Measurements from ENCODE around the gene CDK8.
"Not testable (repeated sequence)": the region's sequence is repeated elsewhere in the genome, so short reads cannot be mapped to it uniquely, and the experiment has no call there.

The CDK8 gene

GRCh38 chr13:26295812-26296211 is 41.9 kb downstream of the CDK8 start:
- no peaks in the 10 kb centered on the region for H3K36me3 ChIP-seq (ENCODE audit: control insufficient read depth, insufficient read depth, low read length)

GRCh38 chr13:26299168-26299750 is 45.3 kb downstream of the CDK8 start:
- Histone ChIP-seq H3K9me3 (ENCODE audit: control insufficient read depth, insufficient read depth, low read length) (no peaks in the 10 kb centered on the region), H3K36me3 (ENCODE audit: control insufficient read depth, insufficient read depth, low read length) (no peaks in the 10 kb centered on the region), H3K4me1 (ENCODE audit: control insufficient read depth, insufficient read depth, low read length) (peaks cover 3% of the 10 kb centered on the region), H3K4me3 (ENCODE audit: low read depth, low read length) (no peak overlapping the region), H3K27me3 (ENCODE audit: control insufficient read depth, insufficient read depth, low read length) (no peaks in the 10 kb centered on the region), H3K9ac (ENCODE audit: low read depth, low read length) (no peak overlapping the region)

More at GRCh38 chr13:26295812-26296211, 41.9 kb downstream of the CDK8 start:
- Histone ChIP-seq H3K27me3 (ENCODE audit: control insufficient read depth, insufficient read depth, low read length) (no peaks in the 10 kb centered on the region), H3K4me1 (ENCODE audit: control insufficient read depth, insufficient read depth, low read length) (peaks cover 3% of the 10 kb centered on the region), H3K4me3 (ENCODE audit: low read depth, low read length) (no peak overlapping the region), H3K9ac (ENCODE audit: low read depth, low read length) (no peak overlapping the region), H3K9me3 (ENCODE audit: control insufficient read depth, insufficient read depth, low read length) (no peaks in the 10 kb centered on the region)

- Histone ChIP-seq H3K27me3 (ENCODE audit: control insufficient read depth, insufficient read depth, low read length) (no peaks in the 10 kb centered on the region), H3K4me3 (ENCODE audit: low read depth, low read length) (no peak overlapping the region), H3K36me3 (ENCODE audit: control insufficient read depth, insufficient read depth, low read length) (no peaks in the 10 kb centered on the region), H3K9me3 (ENCODE audit: control insufficient read depth, insufficient read depth, low read length) (no peaks in the 10 kb centered on the region), H3K9ac (ENCODE audit: low read depth, low read length) (no peak overlapping the region), H3K4me1 (ENCODE audit: control insufficient read depth, insufficient read depth, low read length) (peaks cover 3% of the 10 kb centered on the region)
These were observed 46.2 kb downstream of the CDK8 start for GRCh38 chr13:26300140-26300539.

GRCh38 chr13:26305676-26306075 is 51.7 kb downstream of the CDK8 start:
- no peak overlapping the region for H3K4me3 ChIP-seq (ENCODE audit: low read depth, low read length)
- no peak overlapping the region for H3K9ac ChIP-seq (ENCODE audit: low read depth, low read length)

GRCh38 chr13:26307701-26308100 is 53.8 kb downstream of the CDK8 start:
- Histone ChIP-seq H3K36me3 (ENCODE audit: control insufficient read depth, insufficient read depth, low read length) (no peaks in the 10 kb centered on the region), H3K27me3 (ENCODE audit: control insufficient read depth, insufficient read depth, low read length) (no peaks in the 10 kb centered on the region), H3K4me1 (ENCODE audit: control insufficient read depth, insufficient read depth, low read length) (no peaks in the 10 kb centered on the region), H3K9ac (ENCODE audit: low read depth, low read length) (no peak overlapping the region), H3K4me3 (ENCODE audit: low read depth, low read length) (no peak overlapping the region), H3K9me3 (ENCODE audit: control insufficient read depth, insufficient read depth, low read length) (no peaks in the 10 kb centered on the region)

More at GRCh38 chr13:26305676-26306075, 51.7 kb downstream of the CDK8 start:
- Histone ChIP-seq H3K36me3 (ENCODE audit: control insufficient read depth, insufficient read depth, low read length) (no peaks in the 10 kb centered on the region), H3K4me1 (ENCODE audit: control insufficient read depth, insufficient read depth, low read length) (no peaks in the 10 kb centered on the region), H3K9me3 (ENCODE audit: control insufficient read depth, insufficient read depth, low read length) (no peaks in the 10 kb centered on the region), H3K27me3 (ENCODE audit: control insufficient read depth, insufficient read depth, low read length) (no peaks in the 10 kb centered on the region)

- H3K27me3 ChIP-seq (ENCODE audit: control insufficient read depth, insufficient read depth, low read length): no peaks in the 10 kb centered on the region
- H3K9me3 ChIP-seq (ENCODE audit: control insufficient read depth, insufficient read depth, low read length): no peaks in the 10 kb centered on the region
- no peak overlapping the region for H3K9ac ChIP-seq (ENCODE audit: low read depth, low read length)
These were observed 54.3 kb downstream of the CDK8 start for GRCh38 chr13:26308250-26308649.

GRCh38 chr13:26308836-26309235 is 54.9 kb downstream of the CDK8 start:
- Histone ChIP-seq H3K36me3 (ENCODE audit: control insufficient read depth, insufficient read depth, low read length) (no peaks in the 10 kb centered on the region), H3K9me3 (ENCODE audit: control insufficient read depth, insufficient read depth, low read length) (no peaks in the 10 kb centered on the region), H3K27me3 (ENCODE audit: control insufficient read depth, insufficient read depth, low read length) (no peaks in the 10 kb centered on the region), H3K9ac (ENCODE audit: low read depth, low read length) (no peak overlapping the region), H3K4me3 (ENCODE audit: low read depth, low read length) (no peak overlapping the region), H3K4me1 (ENCODE audit: control insufficient read depth, insufficient read depth, low read length) (no peaks in the 10 kb centered on the region)

More at GRCh38 chr13:26308250-26308649, 54.3 kb downstream of the CDK8 start:
- H3K4me1 ChIP-seq (ENCODE audit: control insufficient read depth, insufficient read depth, low read length): no peaks in the 10 kb centered on the region
- H3K36me3 ChIP-seq (ENCODE audit: control insufficient read depth, insufficient read depth, low read length): no peaks in the 10 kb centered on the region
- no peak overlapping the region for H3K4me3 ChIP-seq (ENCODE audit: low read depth, low read length)

- no peak overlapping the region for H3K4me3 ChIP-seq (ENCODE audit: low read depth, low read length)
- H3K27me3 ChIP-seq (ENCODE audit: control insufficient read depth, insufficient read depth, low read length): no peaks in the 10 kb centered on the region
- no peak overlapping the region for H3K9ac ChIP-seq (ENCODE audit: low read depth, low read length)
- H3K9me3 ChIP-seq (ENCODE audit: control insufficient read depth, insufficient read depth, low read length): no peaks in the 10 kb centered on the region
- H3K36me3 ChIP-seq (ENCODE audit: control insufficient read depth, insufficient read depth, low read length): no peaks in the 10 kb centered on the region
- H3K4me1 ChIP-seq (ENCODE audit: control insufficient read depth, insufficient read depth, low read length): no peaks in the 10 kb centered on the region
These were observed 56.1 kb downstream of the CDK8 start for GRCh38 chr13:26310003-26310402.

GRCh38 chr13:26310470-26310869 is 56.5 kb downstream of the CDK8 start:
- Histone ChIP-seq H3K9me3 (ENCODE audit: control insufficient read depth, insufficient read depth, low read length) (no peaks in the 10 kb centered on the region), H3K9ac (ENCODE audit: low read depth, low read length) (no peak overlapping the region), H3K4me3 (ENCODE audit: low read depth, low read length) (no peak overlapping the region), H3K27me3 (ENCODE audit: control insufficient read depth, insufficient read depth, low read length) (no peaks in the 10 kb centered on the region), H3K4me1 (ENCODE audit: control insufficient read depth, insufficient read depth, low read length) (no peaks in the 10 kb centered on the region), H3K36me3 (ENCODE audit: control insufficient read depth, insufficient read depth, low read length) (no peaks in the 10 kb centered on the region)

- not testable (repeated sequence) for H3K4me1 ChIP-seq (ENCODE audit: control insufficient read depth, insufficient read depth, low read length); H3K9me3 ChIP-seq (ENCODE audit: control insufficient read depth, insufficient read depth, low read length); H3K9ac ChIP-seq (ENCODE audit: low read depth, low read length); H3K36me3 ChIP-seq (ENCODE audit: control insufficient read depth, insufficient read depth, low read length); H3K4me3 ChIP-seq (ENCODE audit: low read depth, low read length); H3K27me3 ChIP-seq (ENCODE audit: control insufficient read depth, insufficient read depth, low read length)
These were observed 58.1 kb downstream of the CDK8 start for GRCh38 chr13:26312019-26312418.

GRCh38 chr13:26316095-26316494 is 62.2 kb downstream of the CDK8 start:
- H3K9ac ChIP-seq (ENCODE audit: low read depth, low read length); H3K27me3 ChIP-seq (ENCODE audit: control insufficient read depth, insufficient read depth, low read length); H3K36me3 ChIP-seq (ENCODE audit: control insufficient read depth, insufficient read depth, low read length); H3K4me3 ChIP-seq (ENCODE audit: low read depth, low read length); H3K9me3 ChIP-seq (ENCODE audit: control insufficient read depth, insufficient read depth, low read length); H3K4me1 ChIP-seq (ENCODE audit: control insufficient read depth, insufficient read depth, low read length): not testable (repeated sequence)

GRCh38 chr13:26320766-26321165 is 66.8 kb downstream of the CDK8 start:
- no peaks in the 10 kb centered on the region for H3K27me3 ChIP-seq (ENCODE audit: control insufficient read depth, insufficient read depth, low read length)
- no peak overlapping the region for H3K9ac ChIP-seq (ENCODE audit: low read depth, low read length)
- H3K9me3 ChIP-seq (ENCODE audit: control insufficient read depth, insufficient read depth, low read length): no peaks in the 10 kb centered on the region
- H3K4me3 ChIP-seq (ENCODE audit: low read depth, low read length): no peak overlapping the region
- H3K36me3 ChIP-seq (ENCODE audit: control insufficient read depth, insufficient read depth, low read length): no peaks in the 10 kb centered on the region
- H3K4me1 ChIP-seq (ENCODE audit: control insufficient read depth, insufficient read depth, low read length): peaks cover 4% of the 10 kb centered on the region
